ENCODE measurements around the gene CYSTM1.

The CYSTM1 gene

DNA sequence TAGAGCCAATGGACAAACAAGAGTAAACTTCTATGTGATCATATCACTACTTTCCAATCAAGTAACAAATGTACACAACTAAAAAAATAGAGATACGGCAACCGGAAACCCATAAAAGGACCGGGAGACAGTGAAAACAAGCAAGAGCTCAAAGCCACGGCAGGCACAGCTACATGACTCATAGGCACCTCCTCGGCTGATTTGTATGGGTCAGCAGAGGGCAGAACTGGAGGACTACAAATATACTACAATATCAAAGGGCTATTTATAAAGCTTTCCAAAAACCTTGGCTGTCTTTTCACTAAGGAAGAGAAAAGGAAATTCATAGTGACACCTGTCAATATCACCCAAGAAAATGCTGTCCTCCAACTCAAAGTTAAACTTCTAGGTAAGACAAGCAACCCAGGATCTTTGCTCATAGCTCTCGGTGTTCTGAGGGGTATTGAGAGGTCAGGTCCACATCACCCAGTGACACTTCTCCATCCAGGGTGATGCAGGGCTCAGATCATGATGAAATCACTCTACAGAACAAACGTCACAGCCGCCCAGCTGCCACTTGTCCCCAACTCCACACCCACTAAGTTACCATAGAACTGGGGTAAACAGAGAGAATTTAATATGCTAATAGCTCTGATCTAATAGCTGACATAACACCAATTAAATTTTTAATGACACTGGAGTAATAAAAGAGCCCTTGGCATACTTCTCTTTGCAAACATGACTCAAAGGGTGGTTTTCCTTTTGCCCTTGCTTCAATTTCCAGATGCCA, 86.6 kb downstream of the CYSTM1 start:
- no peak for DNase-seq

GRCh38 chr5:140262221-140262620, 87.2 kb downstream of the CYSTM1 start:
- no peak for DNase-seq

DNA sequence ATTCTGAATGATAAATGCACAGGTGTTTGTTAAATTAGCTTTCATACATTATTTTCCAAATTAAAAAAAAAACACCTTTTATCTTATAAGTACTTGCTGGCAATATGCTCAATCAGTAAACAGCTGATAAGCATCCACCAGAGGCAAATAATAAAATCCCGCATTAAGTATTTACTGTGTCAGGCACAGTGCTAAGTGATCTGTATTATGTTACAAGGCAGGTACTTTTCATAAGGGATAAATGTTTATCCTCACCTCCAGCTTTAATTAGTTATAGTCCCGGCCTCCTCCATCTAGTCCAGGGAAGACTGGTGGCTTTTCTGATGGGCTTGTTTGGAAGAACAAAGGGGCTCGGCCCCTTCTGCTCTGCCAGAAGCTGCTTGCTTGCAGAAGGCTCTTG, 87.9 kb downstream of the CYSTM1 start:
- DNase-seq, result no peak

GRCh38 chr5:140265845-140266244, 90.9 kb downstream of the CYSTM1 start:
- DNase-seq, result no peak

DNA sequence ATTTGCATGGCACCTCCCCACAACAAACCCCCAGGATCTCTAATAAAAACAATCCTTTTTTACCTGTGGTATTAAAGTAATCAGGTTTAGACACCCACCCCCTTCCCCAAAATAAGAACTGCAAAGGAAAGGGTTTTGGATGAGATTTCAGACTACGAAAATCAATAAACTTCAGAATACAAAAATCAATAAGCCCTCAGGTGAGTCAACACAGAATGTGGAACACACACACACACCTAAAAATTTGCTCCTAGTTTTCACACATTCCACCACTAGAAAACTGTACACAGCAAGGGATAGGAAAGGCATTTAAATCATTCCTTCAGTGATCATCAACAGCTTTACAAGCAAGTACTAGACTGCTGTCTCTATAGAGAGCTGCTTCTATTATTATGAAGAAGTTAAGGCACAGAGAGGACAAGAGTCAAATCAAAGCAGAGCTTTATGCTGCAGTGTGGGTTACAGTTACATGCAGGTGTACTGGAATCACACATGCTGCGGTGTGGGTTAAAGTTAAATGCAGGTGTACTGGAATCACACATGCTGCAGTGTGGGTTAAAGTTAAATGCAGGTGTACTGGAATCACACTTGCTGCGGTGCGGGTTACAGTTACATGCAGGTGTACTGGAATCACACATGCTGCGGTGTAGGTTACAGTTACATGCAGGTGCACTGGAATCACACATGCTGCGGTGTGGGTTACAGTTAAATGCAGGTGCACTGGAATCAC, 91.6 kb downstream of the CYSTM1 start:
- DNase-seq, result no peak

GRCh38 chr5:140267201-140267540, 92.2 kb downstream of the CYSTM1 start:
- no peak for DNase-seq

- no peak for DNase-seq
These were observed 92.6 kb downstream of the CYSTM1 start for GRCh38 chr5:140267559-140268018.

- no peak for DNase-seq
These were observed 95.0 kb downstream of the CYSTM1 start for GRCh38 chr5:140270008-140270407.

- no peak for DNase-seq
These were observed 98.5 kb downstream of the CYSTM1 start for GRCh38 chr5:140273401-140273877.

DNA sequence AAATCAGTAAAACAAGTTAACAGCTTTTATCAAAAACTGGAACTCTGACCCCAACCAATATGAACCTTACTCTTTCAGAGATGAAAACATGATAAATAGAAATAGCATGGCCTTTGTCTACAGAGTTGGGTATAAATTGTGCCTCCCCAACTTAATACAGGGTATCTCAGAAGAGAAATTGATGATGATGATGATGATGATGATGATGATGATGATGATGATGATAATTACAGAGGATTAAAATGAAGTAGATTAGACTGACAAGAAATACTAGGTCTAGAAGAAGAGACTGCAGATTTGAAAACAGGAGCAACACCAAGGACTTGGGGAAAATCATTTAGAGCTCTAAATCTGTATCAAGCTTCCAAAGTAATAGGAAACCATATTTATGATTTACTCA, 100.8 kb downstream of the CYSTM1 start:
- DNase-seq, result no peak

DNA sequence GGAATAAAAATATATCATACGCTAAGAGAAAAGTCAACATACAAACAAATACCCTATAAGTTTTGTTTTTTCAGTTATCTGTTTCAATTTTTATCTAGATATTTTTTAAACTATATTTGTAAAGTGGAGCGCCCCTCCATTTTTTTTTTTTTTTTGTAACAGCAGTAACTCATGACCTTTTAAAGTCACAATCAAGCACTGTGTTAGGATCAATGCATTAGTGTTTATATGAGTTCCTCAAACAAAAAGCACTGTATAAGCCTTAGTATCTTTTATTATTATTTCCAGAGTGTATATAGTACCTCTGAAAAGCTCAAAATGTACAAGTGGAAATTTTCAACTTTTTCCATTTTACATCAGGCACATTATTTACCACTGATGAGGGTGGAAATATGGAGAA, 107.3 kb downstream of the CYSTM1 start:
- DNase-seq, result no peak

DNA sequence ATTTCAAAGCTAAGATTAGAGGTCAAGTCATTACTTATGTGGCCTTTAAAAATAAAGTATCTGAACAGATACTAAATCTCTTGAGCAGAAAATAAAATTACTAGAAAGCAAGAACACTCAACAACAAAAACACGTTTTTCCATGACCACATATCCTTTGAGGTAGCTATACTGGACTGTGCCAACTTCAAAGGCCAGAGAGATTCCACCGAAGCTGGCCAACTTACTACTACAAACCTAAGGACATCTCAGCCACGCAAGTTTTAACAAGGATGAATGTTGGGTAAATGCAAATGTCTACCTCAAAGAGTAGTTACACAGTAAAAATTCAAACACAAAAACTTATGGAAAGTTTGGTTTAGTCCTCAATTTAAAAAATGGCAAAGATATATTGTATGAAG, 109.0 kb downstream of the CYSTM1 start:
- no peak for DNase-seq

DNA sequence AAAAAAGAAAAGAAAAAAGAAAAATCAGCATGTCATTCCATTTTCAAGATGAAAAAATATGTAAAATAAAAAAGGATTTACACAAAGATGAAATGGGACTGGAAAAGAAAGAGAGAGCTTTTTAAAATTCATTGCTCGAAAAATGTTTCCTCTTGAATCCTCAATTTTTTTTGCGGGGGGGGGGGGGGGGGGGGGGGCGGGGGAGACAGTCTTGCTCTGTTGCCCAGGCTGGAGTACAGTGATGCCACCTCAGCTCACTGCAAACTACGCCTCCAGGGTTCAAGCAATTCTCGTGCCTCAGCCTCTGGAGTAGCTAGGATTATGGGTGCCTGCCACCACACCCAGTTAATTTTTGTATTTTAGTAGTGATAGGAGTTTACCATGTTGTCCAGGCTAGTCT, 111.4 kb downstream of the CYSTM1 start:
- no peak for DNase-seq

- DNase-seq, result no peak
These were observed 113.0 kb downstream of the CYSTM1 start for GRCh38 chr5:140287801-140288521.

DNA sequence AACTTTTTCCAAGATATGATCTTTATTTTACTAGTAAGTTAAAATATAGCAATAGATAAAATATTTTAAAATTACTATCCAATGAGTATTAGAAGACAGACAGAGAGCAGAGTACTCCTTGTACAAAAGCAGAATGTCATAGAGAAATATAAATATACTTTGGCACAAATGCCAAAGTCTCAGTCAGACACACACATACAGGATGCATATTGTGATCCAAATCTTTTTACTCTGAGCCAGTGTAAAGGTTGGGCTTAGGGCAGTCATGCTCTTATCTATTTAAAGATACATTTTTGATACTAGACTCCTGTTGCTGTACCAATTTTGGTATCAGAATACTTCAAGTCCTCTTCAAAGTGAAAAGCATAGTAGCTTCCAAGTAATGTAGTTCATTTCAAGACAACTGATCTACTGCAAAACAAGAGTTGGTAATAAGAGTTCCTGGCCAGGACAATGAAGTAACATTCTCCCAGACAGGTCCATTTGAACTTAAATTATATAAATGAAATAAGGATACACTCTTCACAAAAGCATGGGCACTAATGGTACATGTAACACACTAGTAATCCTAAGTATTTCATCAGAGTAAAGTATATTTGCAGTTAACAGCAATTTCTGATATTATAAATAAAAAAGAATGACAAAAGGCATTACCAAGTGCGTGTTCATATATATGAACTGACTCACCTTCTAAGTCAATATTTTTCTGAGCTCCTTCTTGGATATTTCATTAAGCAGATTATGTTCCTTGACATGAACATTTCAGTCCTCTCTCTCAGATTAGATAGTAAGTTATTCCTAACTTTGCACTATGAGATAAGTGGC, 117.4 kb downstream of the CYSTM1 start:
- DNase-seq, result no peak
